Measurements from ENCODE around the gene KLHL24.

Gene KLHL24, protein sequence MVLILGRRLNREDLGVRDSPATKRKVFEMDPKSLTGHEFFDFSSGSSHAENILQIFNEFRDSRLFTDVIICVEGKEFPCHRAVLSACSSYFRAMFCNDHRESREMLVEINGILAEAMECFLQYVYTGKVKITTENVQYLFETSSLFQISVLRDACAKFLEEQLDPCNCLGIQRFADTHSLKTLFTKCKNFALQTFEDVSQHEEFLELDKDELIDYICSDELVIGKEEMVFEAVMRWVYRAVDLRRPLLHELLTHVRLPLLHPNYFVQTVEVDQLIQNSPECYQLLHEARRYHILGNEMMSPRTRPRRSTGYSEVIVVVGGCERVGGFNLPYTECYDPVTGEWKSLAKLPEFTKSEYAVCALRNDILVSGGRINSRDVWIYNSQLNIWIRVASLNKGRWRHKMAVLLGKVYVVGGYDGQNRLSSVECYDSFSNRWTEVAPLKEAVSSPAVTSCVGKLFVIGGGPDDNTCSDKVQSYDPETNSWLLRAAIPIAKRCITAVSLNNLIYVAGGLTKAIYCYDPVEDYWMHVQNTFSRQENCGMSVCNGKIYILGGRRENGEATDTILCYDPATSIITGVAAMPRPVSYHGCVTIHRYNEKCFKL

DNA sequence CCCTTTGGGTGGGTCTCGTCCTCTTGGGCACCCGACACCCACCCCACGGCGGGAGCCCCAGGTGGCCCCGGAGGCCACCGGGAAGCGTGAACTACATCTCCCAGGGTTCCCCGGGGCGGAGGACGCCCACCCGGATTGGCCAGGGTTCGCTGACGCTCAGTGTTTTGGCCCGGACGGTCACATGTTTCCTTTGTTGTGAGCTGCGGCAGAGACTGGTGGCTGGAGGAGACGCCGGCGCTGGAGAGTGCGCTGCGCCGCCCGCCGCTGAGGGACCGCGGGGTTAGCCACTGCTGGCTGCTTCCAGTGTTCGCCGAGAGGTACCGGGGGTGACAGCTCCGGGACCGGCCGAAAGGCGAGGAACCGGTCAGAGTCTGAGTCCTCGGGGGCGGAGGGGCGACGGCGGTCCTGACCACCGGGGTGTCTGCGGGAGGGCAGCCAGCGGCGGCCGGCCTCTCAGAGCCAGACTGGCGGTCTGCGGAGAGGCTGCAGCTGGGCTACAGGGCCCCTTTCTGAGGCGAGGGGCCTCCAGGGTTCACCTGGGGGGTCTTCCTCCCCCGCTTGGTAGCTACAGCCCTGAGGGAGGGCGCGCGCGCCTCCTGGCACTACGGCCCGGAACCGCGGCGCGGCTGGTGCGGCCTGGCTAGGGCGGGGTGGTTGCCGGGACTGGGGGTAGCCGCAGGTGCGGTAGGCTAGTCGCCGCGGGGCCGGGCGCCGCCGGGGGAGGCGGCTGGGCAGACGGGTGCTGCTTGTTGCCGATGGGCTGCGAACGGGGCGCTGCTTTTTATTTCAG lies at the start of gene KLHL24:
KLHL24 (plus strand) TSS at position 193 of the 790 bp plus-strand sequence. CDS start 14,734 bp downstream, outside the sequence.
- in situ Hi-C loops (cut with MboI; ENCODE audit: low sequenced_read_pairs, unreplicated experiment), result no loop called here
- peak; percentile 93 for DNase-seq (ENCODE audit: low spot score)
- TF ChIP-seq, protein P1, sequence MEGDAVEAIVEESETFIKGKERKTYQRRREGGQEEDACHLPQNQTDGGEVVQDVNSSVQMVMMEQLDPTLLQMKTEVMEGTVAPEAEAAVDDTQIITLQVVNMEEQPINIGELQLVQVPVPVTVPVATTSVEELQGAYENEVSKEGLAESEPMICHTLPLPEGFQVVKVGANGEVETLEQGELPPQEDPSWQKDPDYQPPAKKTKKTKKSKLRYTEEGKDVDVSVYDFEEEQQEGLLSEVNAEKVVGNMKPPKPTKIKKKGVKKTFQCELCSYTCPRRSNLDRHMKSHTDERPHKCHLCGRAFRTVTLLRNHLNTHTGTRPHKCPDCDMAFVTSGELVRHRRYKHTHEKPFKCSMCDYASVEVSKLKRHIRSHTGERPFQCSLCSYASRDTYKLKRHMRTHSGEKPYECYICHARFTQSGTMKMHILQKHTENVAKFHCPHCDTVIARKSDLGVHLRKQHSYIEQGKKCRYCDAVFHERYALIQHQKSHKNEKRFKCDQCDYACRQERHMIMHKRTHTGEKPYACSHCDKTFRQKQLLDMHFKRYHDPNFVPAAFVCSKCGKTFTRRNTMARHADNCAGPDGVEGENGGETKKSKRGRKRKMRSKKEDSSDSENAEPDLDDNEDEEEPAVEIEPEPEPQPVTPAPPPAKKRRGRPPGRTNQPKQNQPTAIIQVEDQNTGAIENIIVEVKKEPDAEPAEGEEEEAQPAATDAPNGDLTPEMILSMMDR (IDR thresholded peaks at IDR 0.05; ENCODE audit: borderline replicate concordance, control extremely low read depth, extremely low read depth, insufficient read depth, missing control alignments), result no peak

DNA sequence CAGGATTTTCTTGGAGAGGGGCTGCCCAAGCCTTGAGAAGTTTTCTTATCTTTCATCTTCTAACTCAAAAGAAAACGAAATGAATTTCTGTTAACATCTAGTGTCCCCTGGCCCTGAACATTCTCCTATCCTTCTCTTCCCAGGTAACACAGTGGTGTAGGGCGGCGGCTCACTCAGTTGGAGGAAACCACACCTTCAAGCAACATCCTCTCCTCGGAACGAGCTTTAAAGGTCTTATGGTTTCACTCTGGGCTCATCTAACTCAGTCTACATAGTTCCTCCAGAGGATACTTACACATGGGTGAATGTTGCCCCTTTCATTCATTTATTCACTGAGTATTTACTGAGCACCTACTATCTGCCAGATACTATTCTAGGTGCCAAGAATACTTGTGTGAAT lies 48.9 kb upstream of the KLHL24 start:
- TF ChIP-seq, protein P1 (IDR thresholded peaks at IDR 0.05; ENCODE audit: borderline replicate concordance, control extremely low read depth, extremely low read depth, insufficient read depth, missing control alignments), result no peak
- in situ Hi-C loops (cut with MboI; ENCODE audit: low sequenced_read_pairs, unreplicated experiment), result no loop called here
- DNase-seq (ENCODE audit: low spot score), result no peak

DNA sequence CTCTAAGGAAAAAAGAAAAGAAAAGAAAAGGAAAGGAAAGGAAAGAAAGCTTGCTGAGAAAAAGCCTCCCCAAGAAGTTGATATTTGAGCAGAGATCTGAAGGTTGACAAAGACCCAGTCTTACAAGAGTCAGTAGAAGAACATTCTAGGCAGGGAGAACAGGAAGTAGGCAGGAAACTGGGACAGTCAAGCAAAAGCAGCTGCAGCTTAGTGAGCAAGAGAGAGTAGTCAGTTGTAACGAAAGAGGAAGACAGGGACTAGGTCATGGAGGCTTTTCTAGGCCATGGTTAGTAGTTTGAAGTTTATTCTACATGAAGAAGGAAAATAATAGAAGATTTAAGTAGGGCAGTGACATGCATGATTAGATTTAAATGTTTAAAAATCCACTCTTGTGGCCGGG lies 48.1 kb upstream of the KLHL24 start:
- in situ Hi-C loops (cut with MboI; ENCODE audit: low sequenced_read_pairs, unreplicated experiment), result no loop called here
- TF ChIP-seq, protein P1 (IDR thresholded peaks at IDR 0.05; ENCODE audit: borderline replicate concordance, control extremely low read depth, extremely low read depth, insufficient read depth, missing control alignments), result no peak
- DNase-seq (ENCODE audit: low spot score), result no peak

DNA sequence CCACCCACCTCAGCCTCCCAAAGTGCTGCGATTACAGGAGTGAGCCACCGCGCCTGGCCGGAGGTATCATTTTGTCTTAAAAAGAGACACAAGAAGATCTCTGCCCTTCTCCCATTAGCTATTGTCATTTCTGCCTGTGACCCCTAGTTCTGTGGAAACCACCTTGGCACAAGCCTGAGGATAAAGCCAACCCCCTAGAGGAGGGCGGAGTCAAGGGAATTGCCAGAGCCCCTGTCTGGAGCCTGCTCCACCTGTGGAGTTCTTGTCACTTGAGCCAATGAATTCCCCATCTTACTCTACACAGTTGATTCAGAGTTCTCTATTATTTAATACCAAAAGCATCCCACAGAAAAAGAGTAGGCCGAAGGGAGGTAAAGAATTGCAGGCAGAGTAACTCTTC lies 45.0 kb upstream of the KLHL24 start:
- DNase-seq (ENCODE audit: low spot score), result no peak
- in situ Hi-C loops (cut with MboI; ENCODE audit: low sequenced_read_pairs, unreplicated experiment), result no loop called here
- TF ChIP-seq, protein P1 (IDR thresholded peaks at IDR 0.05; ENCODE audit: borderline replicate concordance, control extremely low read depth, extremely low read depth, insufficient read depth, missing control alignments), result no peak

DNA sequence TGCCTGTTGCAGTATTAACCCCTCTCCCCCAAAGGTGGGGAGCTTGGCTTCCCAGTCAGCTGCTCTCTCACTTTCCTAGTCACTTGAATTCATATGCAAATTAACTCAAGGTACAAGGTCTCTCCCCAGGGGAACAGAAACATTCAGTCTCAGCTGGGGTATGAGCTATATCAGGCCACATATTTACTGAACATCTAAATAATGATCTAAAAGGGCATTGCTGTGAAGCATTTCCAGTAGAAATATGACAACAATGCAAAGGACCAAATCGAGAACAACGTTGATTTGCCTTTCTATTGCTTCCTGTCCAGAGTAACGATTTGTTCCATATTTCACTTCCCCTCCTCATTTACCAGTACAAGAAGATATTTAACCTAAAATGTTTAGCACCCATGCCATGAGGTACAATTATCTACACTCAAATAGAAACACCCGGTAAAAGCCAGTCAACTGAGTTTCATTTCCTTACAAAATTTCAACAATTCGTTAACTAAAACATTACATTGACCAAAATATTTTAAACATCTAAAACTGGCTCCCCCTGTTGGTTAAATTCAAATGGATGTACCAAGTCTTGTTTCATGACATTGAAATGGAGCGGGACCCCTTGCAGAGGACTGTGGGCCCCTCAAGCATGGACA lies 43.4 kb upstream of the KLHL24 start:
- in situ Hi-C loops (cut with MboI; ENCODE audit: low sequenced_read_pairs, unreplicated experiment), result no loop called here
- peak; percentile 64 for DNase-seq (ENCODE audit: low spot score)
- TF ChIP-seq, protein P1 (IDR thresholded peaks at IDR 0.05; ENCODE audit: borderline replicate concordance, control extremely low read depth, extremely low read depth, insufficient read depth, missing control alignments), result peak; percentile 24

DNA sequence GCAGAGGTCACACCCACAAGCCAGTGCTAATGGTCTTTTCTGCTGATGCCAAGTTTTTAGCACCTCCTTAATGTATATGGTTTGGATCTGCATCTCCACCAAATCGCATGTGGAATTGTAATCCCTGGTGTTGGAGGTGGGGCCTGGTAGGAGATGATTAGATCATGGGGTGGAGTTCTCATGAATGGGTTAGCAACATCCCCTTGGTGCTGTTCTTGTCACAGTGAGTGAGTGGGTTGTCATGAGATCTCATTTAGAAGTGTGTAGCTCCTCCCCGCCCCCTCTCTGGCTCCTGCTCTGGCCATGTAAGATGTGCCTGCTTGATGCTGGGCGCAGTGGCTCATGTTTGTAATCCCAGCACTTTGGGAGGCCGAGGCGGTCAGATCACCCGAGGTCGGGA lies 42.6 kb upstream of the KLHL24 start:
- in situ Hi-C loops (cut with MboI; ENCODE audit: low sequenced_read_pairs, unreplicated experiment), result no loop called here
- TF ChIP-seq, protein P1 (IDR thresholded peaks at IDR 0.05; ENCODE audit: borderline replicate concordance, control extremely low read depth, extremely low read depth, insufficient read depth, missing control alignments), result no peak
- DNase-seq (ENCODE audit: low spot score), result no peak

Measured in GM13976 (cell line).